HG02798 (cell line): ENCODE data around the gene CCL24.
"Not testable (repeated sequence)": the region's sequence is repeated elsewhere in the genome, so short reads cannot be mapped to it uniquely, and the experiment has no call there.

Source experiments
- ATAC-seq: cut with Tn5 transposase; IDR thresholded peaks from one replicate; pipeline ENCODE4 v1.9.1; 2021; ENCODE audit warnings: mild to moderate bottlenecking; ENCODE audit not compliant: unreplicated experiment, poor library complexity

The CCL24 gene

GRCh38 chr7:75792567-75792966 lies 21.0 kb downstream of the CCL24 start:
- not testable (repeated sequence) for ATAC-seq

DNA sequence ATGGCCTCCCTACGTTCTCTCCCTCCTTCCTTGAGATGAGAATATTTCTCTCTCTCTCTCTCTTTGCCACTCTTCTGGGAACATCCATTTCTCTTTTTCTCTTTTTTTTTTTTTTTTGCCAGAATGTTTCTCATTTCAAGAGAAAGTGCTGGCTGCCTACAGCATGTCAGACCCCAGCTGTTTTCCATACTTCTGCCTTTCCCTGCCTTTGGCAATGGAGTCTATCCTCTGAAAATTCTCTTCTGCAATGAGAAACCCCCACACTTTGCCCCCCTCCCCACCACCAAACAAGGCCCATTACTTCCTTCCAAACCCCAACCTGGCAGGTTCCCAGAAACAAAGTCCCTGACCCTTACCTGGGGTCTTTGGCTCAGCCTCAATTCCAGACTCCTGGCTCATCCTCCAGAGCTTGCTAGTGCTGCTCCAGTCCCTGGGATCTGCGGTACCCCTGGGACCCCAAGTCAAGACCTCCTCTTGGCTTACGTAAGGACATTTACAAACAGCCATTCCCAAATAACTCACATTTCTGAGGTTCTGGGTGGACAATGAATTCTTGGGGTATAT lies 24.2 kb downstream of the CCL24 start:
- no peak for ATAC-seq

GRCh38 chr7:75788154-75788847 lies 25.3 kb downstream of the CCL24 start:
- not testable (repeated sequence) for ATAC-seq

DNA sequence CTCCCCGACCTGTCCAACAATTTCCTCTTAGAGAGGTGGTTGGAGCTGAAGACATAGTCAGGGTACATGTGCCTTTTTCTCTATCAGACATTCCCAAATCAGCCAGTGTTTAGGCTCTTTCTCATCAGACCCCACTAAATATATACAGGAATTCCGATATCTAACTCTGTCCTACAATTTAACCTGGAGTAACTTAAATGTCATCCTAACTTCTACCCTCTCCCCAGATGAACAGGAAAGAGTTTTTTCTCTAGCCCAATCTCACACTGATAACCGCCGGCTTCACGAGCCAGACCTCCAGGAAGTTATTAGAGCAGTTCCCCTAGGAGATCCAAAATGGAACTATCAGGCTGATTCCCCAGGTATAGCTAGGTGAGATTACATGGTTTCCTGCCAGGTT lies 30.5 kb downstream of the CCL24 start:
- not testable (repeated sequence) for ATAC-seq

DNA sequence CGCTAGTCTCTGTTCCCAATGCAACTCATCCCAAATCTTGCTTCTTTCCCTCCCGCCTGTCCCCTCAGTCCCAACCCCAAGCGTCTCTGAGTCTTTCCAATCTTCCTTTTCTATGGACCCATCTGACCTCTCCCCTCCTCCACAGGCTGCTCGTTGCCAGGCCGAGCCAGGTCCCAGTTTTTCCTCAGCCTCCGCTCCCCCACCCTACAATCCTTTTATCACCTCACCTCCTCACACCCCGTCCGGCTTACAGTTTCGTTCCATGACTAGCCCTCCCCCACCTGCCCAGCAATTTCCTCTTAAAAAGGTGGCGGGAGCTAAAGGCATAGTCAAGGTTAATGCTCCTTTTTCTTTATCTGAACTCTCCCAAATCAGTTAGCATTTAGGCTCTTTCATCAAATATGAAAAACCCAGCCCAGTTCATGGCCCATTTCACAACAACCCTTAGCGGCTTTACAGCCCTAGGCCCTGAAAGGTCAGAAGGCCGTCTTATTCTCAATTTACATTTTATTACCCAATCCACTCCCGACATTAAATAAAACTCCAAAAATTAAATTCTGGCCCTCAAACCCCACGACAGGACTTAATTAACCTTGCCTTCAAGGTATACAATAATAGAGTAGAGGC lies 32.8 kb downstream of the CCL24 start:
- not testable (repeated sequence) for ATAC-seq

DNA sequence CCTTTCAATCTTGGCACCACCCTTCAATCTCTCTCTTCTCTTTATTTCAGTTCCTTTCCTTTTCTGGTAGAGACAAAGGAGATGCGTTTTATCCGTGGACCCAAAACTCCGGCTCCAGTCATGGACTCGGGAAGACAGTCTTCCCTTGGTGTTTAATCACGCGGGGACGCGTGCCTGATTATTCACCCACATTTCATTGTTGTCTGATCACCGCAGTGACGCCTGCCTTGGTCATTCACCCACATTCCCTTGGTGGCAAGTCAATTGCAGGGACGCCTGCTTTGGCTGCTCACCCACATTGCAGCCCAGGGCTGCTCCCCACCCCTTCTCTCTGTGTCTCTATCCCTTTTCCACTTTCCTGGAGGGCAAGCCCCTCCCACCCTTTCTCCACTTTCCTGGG lies 34.1 kb downstream of the CCL24 start:
- not testable (repeated sequence) for ATAC-seq

DNA sequence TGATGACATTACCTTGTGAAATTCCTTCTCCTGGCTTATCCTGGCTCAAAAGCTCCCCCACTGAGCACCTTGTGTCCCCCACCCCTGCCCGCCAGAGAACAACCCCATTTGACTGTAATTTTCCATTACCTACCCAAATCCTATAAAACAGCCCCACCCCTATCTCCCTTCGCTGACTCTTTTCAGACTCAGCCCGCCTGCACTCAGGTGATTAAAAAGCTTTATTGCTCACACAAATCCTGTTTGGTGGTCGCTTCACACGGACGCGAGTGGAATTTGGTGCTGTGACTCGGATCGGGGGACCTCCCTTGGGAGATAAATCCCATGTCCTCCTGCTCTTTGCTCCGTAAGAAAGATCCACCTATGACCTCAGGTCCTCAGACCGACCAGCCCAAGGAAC lies 34.6 kb downstream of the CCL24 start:
- ATAC-seq, result not testable (repeated sequence)

DNA sequence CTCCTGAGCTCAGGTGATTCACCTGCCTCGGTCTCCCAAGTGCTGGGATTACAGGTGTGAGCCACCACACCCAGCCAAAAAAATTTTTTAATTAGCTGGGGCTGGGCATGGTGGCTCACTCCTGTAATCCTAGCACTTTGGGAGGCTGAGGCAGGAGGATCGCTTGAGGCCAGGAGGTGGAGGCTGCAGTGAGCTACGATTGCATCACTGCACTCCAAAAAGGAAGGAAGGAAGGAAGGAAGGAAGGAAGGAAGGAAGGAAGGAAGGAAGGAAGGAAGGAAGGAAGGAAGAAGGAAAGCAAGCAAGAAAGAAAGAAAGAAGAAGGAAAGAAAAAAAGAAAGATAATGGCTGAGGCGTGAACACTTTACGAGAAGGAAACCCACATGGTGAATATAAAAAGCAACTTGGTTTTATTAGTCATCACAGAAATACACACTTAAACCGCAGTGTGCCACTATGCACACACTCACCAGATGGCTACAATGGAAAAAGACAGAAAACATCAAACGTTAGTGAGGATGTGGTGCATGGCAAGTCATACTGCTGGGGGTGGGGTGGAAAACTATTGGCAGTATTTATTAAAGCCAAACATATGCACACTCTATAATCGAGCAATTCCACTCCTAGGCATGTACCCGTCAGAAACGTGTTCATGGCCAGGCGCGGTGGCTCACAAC lies 37.2 kb downstream of the CCL24 start:
- no peak for ATAC-seq

DNA sequence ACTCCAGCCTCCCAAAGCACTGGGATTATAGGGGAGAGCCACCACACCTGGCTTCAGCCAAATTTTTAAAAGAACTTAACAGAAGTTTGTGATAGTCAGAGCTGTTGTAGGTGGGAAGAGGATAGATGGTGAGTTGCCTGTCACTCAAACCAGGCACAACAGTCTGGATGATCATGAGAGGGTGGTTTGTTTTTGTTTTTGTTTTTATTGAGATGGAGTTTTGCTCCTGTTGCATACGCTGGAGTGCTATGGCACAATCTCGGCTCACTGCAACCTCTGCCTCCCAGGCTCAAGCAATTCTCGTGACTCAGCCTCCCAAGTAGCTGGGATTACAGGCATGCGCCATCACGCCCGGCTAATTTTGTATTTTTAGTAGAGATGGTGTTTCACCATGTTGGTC lies 39.6 kb downstream of the CCL24 start:
- ATAC-seq, result not testable (repeated sequence)

DNA sequence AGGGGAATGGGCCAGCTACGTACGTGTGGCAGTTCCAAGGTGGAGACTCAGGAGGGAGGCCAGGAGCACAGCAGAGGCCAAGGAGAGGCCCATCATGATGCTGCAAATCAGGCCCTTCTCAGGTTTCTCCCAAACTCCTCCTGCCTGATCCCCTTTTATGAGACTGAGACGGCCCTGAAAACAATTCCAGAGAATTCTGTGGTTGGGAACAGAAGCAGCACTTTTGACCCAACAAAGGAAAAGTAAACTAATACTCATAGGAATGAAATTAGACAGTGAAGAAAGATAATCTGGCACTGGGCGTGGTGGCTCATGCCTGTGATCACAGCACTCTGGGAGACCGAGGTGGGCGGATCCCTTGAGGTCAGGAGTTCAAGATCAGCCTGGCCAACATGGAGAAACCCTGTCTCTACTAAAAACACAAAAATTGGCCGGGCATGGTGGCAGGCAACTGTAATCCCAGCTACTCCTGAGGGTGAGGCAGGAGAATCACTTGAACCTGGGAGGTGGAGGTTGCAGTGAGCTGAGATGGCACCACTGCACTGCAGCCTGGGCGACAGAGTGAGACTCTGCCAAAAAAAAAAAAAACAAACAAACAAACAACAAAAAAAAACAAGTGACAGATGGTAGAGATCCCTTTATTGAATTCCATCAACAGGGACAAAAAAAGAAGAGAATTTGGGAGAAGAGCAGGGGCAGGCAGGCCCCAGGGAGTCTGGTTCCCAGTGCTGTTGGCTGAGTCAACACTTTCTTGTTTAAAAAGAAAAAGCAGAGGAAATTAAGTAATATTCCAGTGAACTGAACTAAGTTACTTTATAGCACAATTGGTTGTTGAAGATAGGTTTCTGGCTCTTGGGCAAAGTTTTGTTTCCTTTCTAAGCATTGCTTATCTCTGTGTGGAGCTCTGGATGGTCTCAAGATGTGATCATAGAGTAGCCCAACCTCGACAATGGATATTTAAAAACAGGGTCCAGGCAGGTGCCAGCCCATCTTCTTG lies 41.2 kb downstream of the CCL24 start, which contains the start of gene CCL26:
Gene CCL26, minus strand, starts transcription at position 131 of the 997 bp plus-strand sequence. Its CDS starts 35 bp downstream, at position 96.
- no peak for ATAC-seq

GRCh38 chr7:75771224-75771623 lies 42.4 kb downstream of the CCL24 start:
- no peak for ATAC-seq

DNA sequence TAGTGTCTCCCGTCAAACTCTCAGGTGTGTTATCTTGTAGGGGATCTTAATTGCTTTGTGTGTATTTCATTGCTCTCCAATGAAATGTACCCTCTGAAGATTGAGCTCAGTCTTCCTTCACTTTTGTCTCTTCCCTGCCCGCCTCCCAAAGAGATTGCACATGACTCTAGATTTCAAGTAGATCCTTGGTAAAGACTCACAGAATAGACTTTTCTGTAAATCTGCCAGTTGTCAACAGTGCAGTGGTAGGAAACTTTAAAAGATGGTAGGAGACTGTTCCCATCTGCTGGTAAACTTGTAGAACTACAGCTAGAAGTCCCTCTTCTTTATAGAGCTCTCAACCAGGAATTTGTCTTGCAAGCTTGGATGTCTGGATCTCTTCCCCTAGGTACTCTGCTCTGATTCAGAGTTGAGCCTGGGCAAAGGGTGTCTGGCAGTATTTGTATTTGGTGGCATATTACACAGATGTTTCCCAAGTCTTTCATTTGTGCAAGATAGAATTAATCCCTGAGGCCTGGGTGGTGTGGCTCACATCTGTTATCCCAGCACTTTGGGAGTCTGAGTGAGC lies 51.2 kb downstream of the CCL24 start:
- no peak for ATAC-seq

- ATAC-seq, result not testable (repeated sequence)
These were observed 51.8 kb downstream of the CCL24 start for GRCh38 chr7:75761801-75762200.
